A549 (cell line): ENCODE results near the gene RIPPLY3. TPM values are rescaled to one million over a fixed set of nuclear protein-coding genes. Genes with fewer than 3 reads are reported as not detected.

Source experiments
- ATAC-seq, 2 experiments: fragments of 200-7000 bp in 1 of 2; fragments of >200 bp in 1 of 2; cut with Nextera tagmentation in 1 of 2; cut with Tn5 transposase in 1 of 2; 3 replicates each; pipeline versions ENCODE4 v1.8.0 to v1.9.1; 2018 to 2020; ENCODE audit warnings: mild to moderate bottlenecking in 1 of 2, moderate library complexity in 1 of 2
- CTCF ChIA-PET: fragments of 300-600 bp; sonication (Branson Sonifier 250); formaldehyde crosslinking; extraction: SDS; loops from one replicate; lab custom pipeline; 2021; ENCODE audit warnings: antibody characterized with exemption, inconsistent platforms; lab: Yijun Ruan, JAX
- POLR2A ChIA-PET: fragments of 350-600 bp; formaldehyde crosslinking; extraction: SDS; loops from one replicate; lab custom pipeline; 2021; ENCODE audit warnings: antibody characterized with exemption, inconsistent platforms; lab: Yijun Ruan, JAX
- DNase-seq, 2 experiments: peaks; one replicate each; pipeline versions ENCODE4 v3.0.0 to v3.0.0-alpha.2; 2011 to 2016; ENCODE audit warnings: low read depth in 1 of 2, low spot score in 1 of 2
- FAIRE-seq: peaks from 2 replicates; lab custom pipeline; 2011; peaks lifted over from hg19 to GRCh38; lab: Jason Lieb, UNC
- H3K27ac ChIP-seq, 2 experiments: fragments of >200 bp; sonication (Bioruptor Twin); formaldehyde crosslinking; 3 replicates each; pipeline ENCODE4 v1.5.1; 2016 to 2017
- H3K4me1 ChIP-seq: fragments of >200 bp; sonication (Bioruptor Twin); formaldehyde crosslinking; 3 replicates; pipeline ENCODE4 v1.6.1; 2016
- H3K4me2 ChIP-seq: fragments of >200 bp; sonication (Bioruptor Twin); formaldehyde crosslinking; 3 replicates; pipeline ENCODE4 v1.6.1; 2016
- H3K4me3 ChIP-seq: fragments of >200 bp; sonication (Bioruptor Twin); formaldehyde crosslinking; 3 replicates; pipeline ENCODE4 v1.5.1; 2016
- H3K9me3 ChIP-seq: fragments of >200 bp; sonication (Bioruptor Twin); formaldehyde crosslinking; 3 replicates; pipeline ENCODE4 v1.6.1; 2016
- BHLHE40 ChIP-seq: IDR thresholded peaks from 2 replicates; pipeline ENCODE4 v1.6.1; 2012; ENCODE audit warnings: low read depth, low read length, inconsistent platforms
- CBX8 ChIP-seq: fragments of 200-600 bp; sonication (generic); IDR thresholded peaks from 2 replicates; pipeline ENCODE4 v1.6.1; 2016
- CEBPB ChIP-seq, 2 experiments: fragments of >200 bp in 1 of 2; sonication (Bioruptor Twin) in 1 of 2; formaldehyde crosslinking in 1 of 2; IDR thresholded peaks; 2 replicates each; pipeline ENCODE4 v1.6.1; 2012 to 2016
- EHMT2 ChIP-seq: fragments of 200-600 bp; sonication (generic); IDR thresholded peaks from 2 replicates; pipeline ENCODE4 v1.6.1; 2016; ENCODE audit warnings: antibody characterized with exemption, low read depth, mild to moderate bottlenecking, moderate library complexity
- EP300 ChIP-seq, 2 experiments: fragments of >200 bp; sonication (Bioruptor Twin); formaldehyde crosslinking; IDR thresholded peaks; 2 replicates in 1 of 2; 3 replicates in 1 of 2; pipeline ENCODE4 v1.6.1; 2016 to 2017
- FOSB ChIP-seq: fragments of 250-450 bp; sonication (Bioruptor Pico); IDR thresholded peaks from 2 replicates; pipeline ENCODE4 v1.5.0; 2020; ENCODE audit warnings: mild to moderate bottlenecking, moderate library complexity
- FOXS1 ChIP-seq: fragments of 250-450 bp; sonication (Bioruptor Pico); IDR thresholded peaks from 2 replicates; pipeline ENCODE4 v1.5.0; 2020; ENCODE audit warnings: mild to moderate bottlenecking, moderate library complexity
- HOXB5 ChIP-seq: fragments of 250-450 bp; sonication (Bioruptor Pico); IDR thresholded peaks from 2 replicates; pipeline ENCODE4 v1.5.0; 2020; ENCODE audit warnings: mild to moderate bottlenecking, moderate library complexity
- JUNB ChIP-seq: fragments of >200 bp; sonication (Bioruptor Twin); formaldehyde crosslinking; IDR thresholded peaks from 2 replicates; pipeline ENCODE4 v1.6.1; 2016
- KDM1A ChIP-seq: fragments of 200-600 bp; sonication (generic); IDR thresholded peaks from 2 replicates; pipeline ENCODE4 v1.6.1; 2016; ENCODE audit warnings: low read depth, mild to moderate bottlenecking
- MAFK ChIP-seq: fragments of 450-650 bp; IDR thresholded peaks from 2 replicates; pipeline ENCODE4 v1.6.1; 2014; ENCODE audit not compliant: partially characterized antibody
- MAZ ChIP-seq: fragments of 150-350 bp; IDR thresholded peaks from 2 replicates; pipeline ENCODE4 v1.6.1; 2014; ENCODE audit warnings: antibody characterized with exemption, low read depth, low read length, borderline replicate concordance
- NFE2L2 ChIP-seq: fragments of 150-350 bp; conservative IDR thresholded peaks from 2 replicates; pipeline ENCODE4 v1.6.1; 2014; ENCODE audit warnings: low read length
- NR3C1 ChIP-seq: fragments of >200 bp; sonication (Bioruptor Twin); formaldehyde crosslinking; IDR thresholded peaks from 3 replicates; pipeline ENCODE4 v1.6.1; 2017
- POLR2A ChIP-seq: IDR thresholded peaks from 2 replicates; pipeline ENCODE4 v1.6.1; 2012; ENCODE audit warnings: mild to moderate bottlenecking, low read length
- RAD21 ChIP-seq, 2 experiments: fragments of >200 bp in 1 of 2; sonication (Bioruptor Twin) in 1 of 2; formaldehyde crosslinking in 1 of 2; IDR thresholded peaks in 1 of 2; conservative IDR thresholded peaks in 1 of 2; 2 replicates in 1 of 2; 3 replicates in 1 of 2; pipeline ENCODE4 v1.6.1; 2012 to 2018; ENCODE audit warnings: inconsistent platforms in 1 of 2
- RCOR1 ChIP-seq: fragments of 150-350 bp; IDR thresholded peaks from 2 replicates; pipeline ENCODE4 v1.6.1; 2014; ENCODE audit warnings: antibody characterized with exemption, low read length, low read depth
- TFCP2L1 ChIP-seq: fragments of 250-450 bp; sonication (Bioruptor Pico); IDR thresholded peaks from 2 replicates; pipeline ENCODE4 v1.5.0; 2021; ENCODE audit warnings: mild to moderate bottlenecking
- TP53 ChIP-seq: fragments of 250-450 bp; sonication (Bioruptor Pico); IDR thresholded peaks from 2 replicates; pipeline ENCODE4 v1.5.0; 2021; ENCODE audit warnings: mild to moderate bottlenecking, moderate library complexity
- ZFP36 ChIP-seq: fragments of 450-650 bp; IDR thresholded peaks from 2 replicates; pipeline ENCODE4 v1.6.1; 2014; ENCODE audit warnings: borderline replicate concordance; ENCODE audit not compliant: partially characterized antibody
- ZNF302 ChIP-seq: fragments of 250-450 bp; sonication (Bioruptor Pico); IDR thresholded peaks from 2 replicates; pipeline ENCODE4 v1.9.0; 2021; ENCODE audit warnings: inconsistent platforms, mild to moderate bottlenecking, moderate library complexity
- WGBS: methylation state at CpG from one replicate; pipeline ENCODE4 v1.1.6; 2017; ENCODE audit errors: missing lambda C conversion rate; 5-methylcytosine and 5-hydroxymethylcytosine counted together
- polyA plus RNA-seq, 4 experiments: library from polyadenylated mRNA; depleted of rRNA in 3 of 4; stranded (reverse); fragments of >200 nt; fragmentation: RNase III in 1 of 4; extraction: RNeasy Plus Mini Kit Qiagen cat#74134 plus additional on column Dnase treatment in 1 of 4; gene quantifications; 2 replicates in 3 of 4; 3 replicates in 1 of 4; pipeline ENCODE4 v1.2.3, GENCODE V29; 2011 to 2017
- TF ChIP-seq, protein P1 (sequence below): IDR thresholded peaks from 2 replicates; pipeline ENCODE4 v1.6.1; 2012; ENCODE audit warnings: low read depth, borderline replicate concordance
- TF ChIP-seq, protein P2 (sequence below): fragments of >200 bp; sonication (Bioruptor Twin); formaldehyde crosslinking; IDR thresholded peaks from 3 replicates; pipeline ENCODE4 v1.5.1; 2016
- TF ChIP-seq, protein P3 (sequence below): fragments of 250-450 bp; sonication (Bioruptor Pico); IDR thresholded peaks from 2 replicates; pipeline ENCODE4 v1.5.0; 2020; ENCODE audit warnings: low read depth, mild to moderate bottlenecking, moderate library complexity

RIPPLY3 gene
- polyA plus RNA-seq, 2 of the 4 experiments (the other 2 are of a cell fraction), result 0.65 to 1.5 TPM

DNA sequence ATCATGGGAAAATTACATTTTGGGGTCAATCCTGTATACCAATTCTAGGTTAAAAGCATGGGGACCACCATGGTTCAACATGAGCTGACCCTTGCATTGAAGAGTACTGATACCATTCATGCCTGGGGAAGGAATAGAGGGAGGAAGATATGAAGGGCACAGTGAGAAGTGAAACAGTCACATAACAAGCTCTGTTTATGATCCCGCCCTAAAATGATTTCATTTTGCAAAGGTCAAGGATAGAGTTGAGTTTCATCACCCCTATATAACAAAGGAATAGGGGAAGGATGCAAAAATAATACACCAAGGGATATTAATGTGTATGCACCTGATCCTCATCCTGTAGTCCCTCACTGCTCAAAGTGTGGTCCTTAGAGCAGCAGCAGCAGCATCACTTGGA, 37.5 kb upstream of the RIPPLY3 start:
- 85% methylated on average over 1 of the region's 1 CpG for WGBS
- no peak overlapping the region for H3K4me2 ChIP-seq
- POLR2A ChIA-PET, result no interaction called here

DNA sequence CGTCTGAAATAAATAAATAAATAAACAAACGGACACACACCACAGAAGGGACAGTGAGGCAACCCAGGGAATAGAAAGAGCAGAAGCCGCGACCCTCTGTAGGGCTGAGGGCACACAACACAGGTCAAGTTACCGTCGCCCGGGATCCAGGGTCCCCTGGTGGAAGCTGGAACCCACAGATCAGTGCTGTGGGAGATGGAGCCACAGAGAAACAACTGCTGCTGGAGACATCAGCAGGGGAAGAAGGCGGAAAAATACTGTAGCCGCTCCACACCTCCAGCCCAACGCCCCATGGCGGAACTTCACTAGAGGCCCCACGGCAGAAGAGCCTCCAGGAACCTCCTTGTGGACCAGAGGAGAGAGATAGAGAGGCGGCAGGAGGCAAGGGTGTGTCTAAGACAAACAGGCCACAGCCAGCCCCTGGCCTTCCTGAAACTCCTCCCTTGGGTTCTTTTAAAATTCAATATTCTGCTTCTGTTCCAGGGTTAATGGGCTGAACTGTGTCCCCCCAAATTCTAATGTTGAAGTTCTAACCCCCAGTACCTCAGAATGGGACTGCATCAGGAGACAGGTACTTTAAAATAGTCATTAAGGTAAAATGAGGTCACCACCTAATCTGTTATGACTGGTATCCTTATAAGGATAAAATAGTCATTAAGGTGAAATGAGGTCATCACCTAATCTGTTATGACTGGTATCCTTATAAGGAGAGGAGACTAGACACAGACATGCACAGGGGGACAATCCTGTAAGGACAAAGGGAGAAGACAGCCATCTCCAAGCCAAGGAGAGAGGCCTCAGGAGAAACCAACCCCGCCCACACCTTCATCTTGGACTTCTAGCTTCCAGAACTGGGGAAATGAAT, 32.3 kb upstream of the RIPPLY3 start:
- H3K4me1 ChIP-seq, result peaks cover 9% of the 10 kb centered on the region; the same call in 1 of the 3 replicates
- FAIRE-seq, result no peak
- no peaks in the 10 kb centered on the region for H3K9me3 ChIP-seq
- 89% methylated on average over 13 of the region's 14 CpGs for WGBS
- no peak for ATAC-seq
- H3K27ac ChIP-seq, result no peak overlapping the region
- no peak overlapping the region for H3K4me2 ChIP-seq
- H3K4me3 ChIP-seq, result no peak overlapping the region
- POLR2A ChIA-PET, result no interaction called here
- CTCF ChIA-PET, result interaction anchor here (0.6 to 5.6 kb wide), 7 partner anchors 11 to 113 kb away, joined by 3 to 55 read pairs (median 3); no protein-coding TSS in a partner anchor
- peak in 1 of 2 experiments; percentile 21 for DNase-seq
- TF ChIP-seq ZFP36 (no peak), ZNF302 (CRISPR knock-in tag) (no peak), KDM1A (no peak), NR3C1 (no peak), FOSB (CRISPR knock-in tag) (no peak), TFCP2L1 (CRISPR knock-in tag) (no peak), FOXS1 (CRISPR knock-in tag) (no peak), CEBPB (IDR thresholded peaks at IDR 0.05) (no peak), HOXB5 (CRISPR knock-in tag) (no peak), MAZ (no peak)

More for the DNA sequence above, 37.5 kb upstream of the RIPPLY3 start:
- peaks cover 13% of the 10 kb centered on the region; the same call in 2 of the 3 replicates for H3K4me1 ChIP-seq
- H3K9me3 ChIP-seq, result no peaks in the 10 kb centered on the region
- CTCF ChIA-PET, result interaction anchor here (0.5 to 2.2 kb wide), 3 partner anchors 8 to 578 kb away, joined by 3 to 9 read pairs (median 7); no protein-coding TSS in a partner anchor
- no peak for FAIRE-seq
- TF ChIP-seq RCOR1, result no peak
- no peak for TF ChIP-seq KDM1A
- TF ChIP-seq, protein P1, sequence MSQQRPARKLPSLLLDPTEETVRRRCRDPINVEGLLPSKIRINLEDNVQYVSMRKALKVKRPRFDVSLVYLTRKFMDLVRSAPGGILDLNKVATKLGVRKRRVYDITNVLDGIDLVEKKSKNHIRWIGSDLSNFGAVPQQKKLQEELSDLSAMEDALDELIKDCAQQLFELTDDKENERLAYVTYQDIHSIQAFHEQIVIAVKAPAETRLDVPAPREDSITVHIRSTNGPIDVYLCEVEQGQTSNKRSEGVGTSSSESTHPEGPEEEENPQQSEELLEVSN, result no peak
- TF ChIP-seq POLR2A, result no peak
- no peak for TF ChIP-seq BHLHE40
- no peak overlapping the region for H3K27ac ChIP-seq
- no peak for DNase-seq
- H3K4me3 ChIP-seq, result no peak overlapping the region
- ATAC-seq, result no peak

DNA sequence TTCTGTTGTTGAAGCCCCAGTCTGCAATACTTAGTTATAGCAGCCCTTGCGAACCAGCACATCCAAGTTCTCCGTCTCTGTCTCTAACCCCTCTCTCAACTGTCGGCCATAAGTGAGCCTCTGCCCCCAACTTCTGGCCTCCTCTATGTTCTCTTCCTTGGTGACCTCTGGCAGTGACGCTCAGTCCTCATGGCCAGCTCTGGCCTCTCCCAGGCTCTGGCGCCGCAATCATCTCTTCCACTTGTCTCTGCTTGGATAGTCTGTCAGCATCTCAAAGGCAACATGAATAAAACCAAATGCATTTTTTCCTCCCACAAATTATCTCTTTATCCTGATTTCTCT, 31.7 kb upstream of the RIPPLY3 start:
- CTCF ChIA-PET, result interaction anchor here (0.6 to 5.6 kb wide), 5 partner anchors 11 to 111 kb away, joined by 3 to 55 read pairs (median 3); no protein-coding TSS in a partner anchor
- no peak for TF ChIP-seq EP300 (IDR thresholded peaks at IDR 0.05)
- TF ChIP-seq TP53, result no peak
- no peak for TF ChIP-seq JUNB
- TF ChIP-seq RAD21 (conservative IDR thresholded peaks at IDR 0.05 in 1 of 2, IDR thresholded peaks at IDR 0.05 in 1 of 2), result no peak
- no peak for TF ChIP-seq NFE2L2
- TF ChIP-seq, protein P2, sequence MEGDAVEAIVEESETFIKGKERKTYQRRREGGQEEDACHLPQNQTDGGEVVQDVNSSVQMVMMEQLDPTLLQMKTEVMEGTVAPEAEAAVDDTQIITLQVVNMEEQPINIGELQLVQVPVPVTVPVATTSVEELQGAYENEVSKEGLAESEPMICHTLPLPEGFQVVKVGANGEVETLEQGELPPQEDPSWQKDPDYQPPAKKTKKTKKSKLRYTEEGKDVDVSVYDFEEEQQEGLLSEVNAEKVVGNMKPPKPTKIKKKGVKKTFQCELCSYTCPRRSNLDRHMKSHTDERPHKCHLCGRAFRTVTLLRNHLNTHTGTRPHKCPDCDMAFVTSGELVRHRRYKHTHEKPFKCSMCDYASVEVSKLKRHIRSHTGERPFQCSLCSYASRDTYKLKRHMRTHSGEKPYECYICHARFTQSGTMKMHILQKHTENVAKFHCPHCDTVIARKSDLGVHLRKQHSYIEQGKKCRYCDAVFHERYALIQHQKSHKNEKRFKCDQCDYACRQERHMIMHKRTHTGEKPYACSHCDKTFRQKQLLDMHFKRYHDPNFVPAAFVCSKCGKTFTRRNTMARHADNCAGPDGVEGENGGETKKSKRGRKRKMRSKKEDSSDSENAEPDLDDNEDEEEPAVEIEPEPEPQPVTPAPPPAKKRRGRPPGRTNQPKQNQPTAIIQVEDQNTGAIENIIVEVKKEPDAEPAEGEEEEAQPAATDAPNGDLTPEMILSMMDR, result no peak
- no peak for TF ChIP-seq MAFK
- TF ChIP-seq, protein P3, sequence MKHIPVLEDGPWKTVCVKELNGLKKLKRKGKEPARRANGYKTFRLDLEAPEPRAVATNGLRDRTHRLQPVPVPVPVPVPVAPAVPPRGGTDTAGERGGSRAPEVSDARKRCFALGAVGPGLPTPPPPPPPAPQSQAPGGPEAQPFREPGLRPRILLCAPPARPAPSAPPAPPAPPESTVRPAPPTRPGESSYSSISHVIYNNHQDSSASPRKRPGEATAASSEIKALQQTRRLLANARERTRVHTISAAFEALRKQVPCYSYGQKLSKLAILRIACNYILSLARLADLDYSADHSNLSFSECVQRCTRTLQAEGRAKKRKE (CRISPR knock-in tag), result no peak
- TF ChIP-seq EHMT2, result no peak
- no peak for TF ChIP-seq CBX8
- no peak for FAIRE-seq
- no peak overlapping the region for H3K4me2 ChIP-seq
- no peak overlapping the region for H3K27ac ChIP-seq
- peaks cover 9% of the 10 kb centered on the region; the same call in 1 of the 3 replicates for H3K4me1 ChIP-seq
- H3K4me3 ChIP-seq, result no peak overlapping the region
- 83% methylated on average over 6 of the region's 6 CpGs for WGBS
- no peak for DNase-seq
- POLR2A ChIA-PET, result no interaction called here
- H3K9me3 ChIP-seq, result no peaks in the 10 kb centered on the region
- ATAC-seq, result no peak
